Measurements from ENCODE around the gene AMOTL2.

Gene AMOTL2

DNA sequence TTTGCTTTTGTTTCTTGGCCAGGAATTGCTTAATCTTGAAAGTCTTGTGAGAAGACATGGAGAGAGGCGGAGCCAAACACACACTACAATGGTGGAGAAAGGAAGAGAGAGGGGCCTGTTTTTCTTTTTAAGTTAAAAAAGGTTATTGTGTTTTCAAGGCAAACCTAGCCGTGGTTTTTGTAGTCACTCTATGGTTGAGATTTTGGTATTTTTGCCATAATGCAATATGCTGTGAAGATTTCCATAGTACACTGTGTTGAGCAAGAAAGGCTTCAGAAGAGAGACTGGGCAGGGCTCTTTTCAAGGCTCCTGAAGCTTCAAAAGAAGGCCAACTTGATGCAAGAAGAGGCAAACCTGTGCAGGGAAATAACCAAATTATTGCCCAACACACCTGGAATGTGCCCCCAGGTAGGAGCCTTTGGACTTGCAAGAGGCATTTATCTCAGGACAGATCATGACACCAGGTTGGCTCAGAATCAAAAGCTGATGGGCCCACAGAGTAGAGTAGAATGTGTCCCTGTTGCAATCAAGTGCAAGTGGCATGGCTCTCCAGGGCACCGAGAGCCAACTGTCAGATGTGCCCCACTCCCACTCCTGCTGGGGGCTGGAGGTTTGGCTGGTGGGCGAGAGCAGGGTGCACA lies 22.1 kb downstream of the AMOTL2 start:
- DNase-seq (ENCODE audit: low read depth) = no peak

DNA sequence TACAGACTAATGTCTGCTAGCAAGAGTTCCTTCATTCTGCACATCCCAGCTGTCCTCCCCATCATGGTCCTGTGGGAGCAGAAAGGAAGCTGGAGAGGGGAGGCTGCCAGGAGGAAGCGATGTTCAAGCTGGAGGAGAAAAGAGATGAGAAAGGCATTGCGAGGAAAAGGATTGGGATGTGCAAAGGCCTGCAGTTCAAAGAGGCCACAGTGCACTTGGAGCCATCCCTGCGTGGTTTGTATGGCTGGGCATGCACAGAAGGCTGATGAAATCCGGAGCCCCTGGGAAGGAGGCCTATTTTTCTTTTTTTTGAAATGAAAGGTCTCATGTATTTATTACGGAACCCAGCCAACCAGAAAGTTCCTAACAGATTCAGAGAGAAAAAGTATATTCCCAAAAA lies 22.8 kb downstream of the AMOTL2 start:
- no peak for DNase-seq (ENCODE audit: low read depth)

DNA sequence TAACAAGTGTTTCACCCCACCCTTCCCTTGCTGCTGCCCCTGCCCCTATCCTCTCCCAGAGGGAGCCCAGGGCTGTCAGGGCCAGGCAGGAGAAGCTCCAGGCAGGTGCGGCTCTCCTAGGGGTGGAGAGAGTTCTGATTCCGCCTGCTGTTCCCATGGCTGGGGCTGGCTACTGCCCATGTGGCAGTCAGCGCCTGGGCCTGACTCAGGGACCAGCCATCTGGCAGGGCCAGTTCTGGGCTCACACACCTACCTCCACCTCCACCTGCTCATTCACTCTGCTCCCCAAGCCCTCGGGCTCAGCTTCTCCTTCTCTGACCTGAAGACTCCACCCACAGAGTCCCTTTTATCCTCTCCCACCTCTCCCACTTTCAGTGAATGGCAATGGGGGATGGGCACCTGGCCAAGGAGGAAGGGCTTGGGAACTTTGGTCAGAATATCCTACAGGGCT lies 23.4 kb downstream of the AMOTL2 start:
- DNase-seq (ENCODE audit: low read depth) = no peak

DNA sequence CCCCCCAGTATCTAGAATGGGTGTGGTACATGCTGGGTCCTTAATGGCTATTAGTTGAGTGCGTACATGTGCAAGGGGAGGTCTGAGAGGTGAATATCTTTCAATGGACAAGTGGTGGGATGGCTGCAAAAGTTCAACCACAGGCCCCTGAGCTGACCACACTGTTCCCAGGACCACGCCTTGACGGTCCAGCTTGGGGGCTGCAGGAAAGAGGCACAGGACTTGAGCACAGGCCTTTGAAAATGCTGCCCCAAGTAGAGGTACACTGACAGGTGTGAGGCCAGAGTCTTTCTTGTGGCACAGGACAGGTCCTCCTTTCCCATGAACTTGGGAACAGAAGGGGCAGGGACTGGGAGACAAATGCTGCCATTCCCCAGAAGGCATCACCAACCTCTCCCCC lies 24.0 kb downstream of the AMOTL2 start:
- no peak for DNase-seq (ENCODE audit: low read depth)

DNA sequence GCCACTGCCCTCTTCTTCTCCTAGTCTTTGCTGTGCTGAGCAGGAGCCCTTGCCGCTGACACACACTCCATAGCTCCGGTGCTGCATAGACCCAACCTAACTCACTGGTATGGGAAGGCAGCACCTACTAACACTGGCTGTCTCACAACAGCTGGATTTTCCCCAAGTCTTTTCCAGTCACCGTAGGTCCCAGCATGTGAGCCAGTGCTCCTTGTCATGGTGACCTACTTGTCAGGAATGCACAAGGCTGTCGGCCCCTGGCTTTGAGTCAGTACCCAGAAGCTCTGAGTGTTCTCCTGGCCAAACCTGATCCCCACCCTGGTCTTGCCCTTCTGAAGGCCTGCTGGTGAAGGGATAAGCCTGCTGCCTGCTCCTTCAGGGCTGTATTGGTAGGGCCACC lies 25.7 kb downstream of the AMOTL2 start:
- DNase-seq (ENCODE audit: low read depth) = no peak

DNA sequence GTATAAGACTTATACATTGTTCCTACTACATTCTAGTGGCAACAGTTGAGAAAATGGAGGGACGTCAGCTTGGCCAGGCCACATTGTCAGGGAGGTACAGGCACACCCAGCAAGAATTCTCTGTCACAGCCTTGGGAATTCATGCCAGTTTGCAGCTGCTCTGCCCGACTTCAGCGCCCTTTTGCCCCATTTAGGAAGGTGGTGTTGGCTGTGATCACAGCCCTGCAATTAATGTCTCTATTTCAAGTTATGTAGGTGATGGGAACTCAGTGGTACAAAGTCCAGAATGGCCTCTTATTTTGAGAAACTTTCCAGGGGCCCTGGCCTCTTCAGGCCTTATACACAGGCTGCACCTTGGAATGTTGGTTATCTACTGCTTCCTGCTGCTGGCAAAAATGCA lies 26.7 kb downstream of the AMOTL2 start:
- no peak for DNase-seq (ENCODE audit: low read depth)

DNA sequence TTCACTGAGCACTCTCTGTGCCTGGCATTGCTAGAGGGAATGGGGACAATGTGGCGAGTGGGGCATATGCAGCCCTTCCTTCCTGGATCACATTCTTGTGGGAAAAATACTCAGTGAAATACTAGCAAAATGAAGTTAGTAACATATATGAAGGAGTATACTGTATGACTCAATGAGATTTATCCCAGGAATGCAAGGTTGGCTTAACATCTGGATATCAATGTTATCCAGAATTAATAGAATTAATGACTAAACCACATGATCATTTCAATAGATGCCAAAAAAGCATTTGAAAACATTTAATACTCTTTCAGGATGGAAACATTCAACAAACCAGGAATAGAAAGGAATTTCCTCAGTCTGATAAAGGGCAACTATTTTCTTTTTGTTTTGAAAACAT lies 27.5 kb downstream of the AMOTL2 start:
- no peak for DNase-seq (ENCODE audit: low read depth)

DNA sequence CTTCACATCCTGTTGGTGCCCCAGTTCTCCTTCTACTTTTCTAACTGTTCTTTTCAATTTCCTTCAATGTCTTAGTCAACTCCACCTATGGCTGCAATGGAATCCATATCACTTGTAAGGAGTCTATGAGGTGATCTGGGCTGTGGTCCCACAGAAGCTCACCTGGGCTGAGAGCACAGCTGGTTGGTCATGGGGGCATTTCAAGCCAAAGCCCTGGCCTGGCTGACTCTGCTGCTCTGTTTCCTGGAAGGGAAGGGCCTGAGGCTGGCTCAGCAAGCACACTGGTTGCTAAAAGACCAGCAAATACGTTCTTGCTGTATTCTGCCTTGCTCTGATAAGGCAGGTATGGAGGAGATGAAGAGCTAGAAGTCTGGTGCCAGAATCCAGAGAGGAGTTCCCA lies 29.0 kb downstream of the AMOTL2 start:
- DNase-seq (ENCODE audit: low read depth) = no peak

DNA sequence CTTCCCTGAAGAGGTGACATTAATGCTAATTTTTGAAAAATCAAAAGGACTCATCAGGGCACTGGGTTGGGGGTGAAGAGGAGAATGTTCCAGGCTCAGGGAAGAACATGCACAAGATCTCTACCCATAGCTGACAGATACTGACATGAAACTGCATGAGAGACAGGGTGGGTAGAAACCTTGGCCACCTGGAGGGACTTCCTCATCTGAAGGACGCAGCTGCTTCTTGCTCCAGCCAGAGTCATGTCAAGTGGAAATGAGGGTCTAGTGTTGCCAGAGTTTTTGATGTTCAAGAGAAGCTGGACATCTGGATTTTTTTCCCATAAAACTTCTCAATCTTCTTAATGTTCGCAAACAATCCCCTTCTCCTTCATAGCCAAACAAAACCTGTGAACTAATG lies 29.7 kb downstream of the AMOTL2 start:
- no peak for DNase-seq (ENCODE audit: low read depth)

DNA sequence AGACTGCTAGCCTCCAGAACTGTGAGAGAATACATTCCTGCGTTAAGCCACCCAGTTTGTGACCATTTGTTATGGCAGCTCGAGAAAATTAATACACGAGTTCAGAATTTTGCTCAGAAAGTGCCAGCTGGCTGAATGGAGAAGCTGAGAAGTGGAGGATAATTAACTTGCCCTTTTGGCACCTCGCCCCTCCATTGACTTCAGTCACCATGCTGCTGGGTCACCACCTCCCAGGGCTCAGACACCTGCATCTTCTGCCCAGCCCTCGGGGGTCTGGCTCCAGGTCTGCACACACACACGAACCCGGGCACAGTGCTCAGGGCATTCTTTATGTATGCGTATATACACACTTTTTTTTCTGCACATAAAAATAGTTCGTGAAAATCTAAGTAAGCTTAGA lies 32.0 kb downstream of the AMOTL2 start:
- no peak for DNase-seq (ENCODE audit: low read depth)

DNA sequence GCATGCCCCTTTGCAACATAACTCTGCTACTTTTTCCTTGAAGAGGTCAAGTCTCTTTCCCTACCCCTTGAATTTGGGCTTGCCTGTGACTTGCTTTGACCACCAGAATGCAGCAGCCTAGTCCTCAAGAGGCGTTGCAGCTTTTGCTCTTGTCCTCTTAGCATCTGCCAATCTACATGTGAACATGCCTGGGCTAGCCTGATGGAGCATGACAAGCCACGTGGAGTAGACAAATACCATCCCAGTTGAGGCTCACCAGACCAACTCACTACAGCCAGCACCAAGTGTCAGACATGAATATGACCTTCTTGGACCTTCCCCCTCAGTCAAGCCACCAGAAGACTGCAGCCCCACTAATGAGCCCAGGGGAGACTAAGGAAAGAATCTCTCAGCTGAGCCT lies 32.9 kb downstream of the AMOTL2 start:
- DNase-seq (ENCODE audit: low read depth) = no peak

DNA sequence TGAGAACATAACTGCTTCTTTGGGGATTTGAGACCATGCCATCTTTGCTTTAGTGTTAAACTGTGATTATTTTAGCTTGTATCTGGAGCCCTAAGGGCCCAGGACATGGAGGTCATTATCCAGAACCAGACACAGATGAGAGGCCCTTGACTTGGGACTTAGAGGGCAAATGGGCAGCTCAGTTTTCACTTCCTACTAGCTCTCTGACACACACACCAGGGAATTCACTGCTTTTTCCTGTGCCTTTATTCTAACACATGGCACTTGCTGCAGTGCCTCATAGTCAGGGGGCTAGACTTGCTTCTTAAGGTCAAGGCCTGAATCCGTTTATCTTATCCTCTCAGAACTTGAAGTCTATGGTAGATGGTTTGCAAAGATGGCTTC lies 33.3 kb downstream of the AMOTL2 start:
- DNase-seq (ENCODE audit: low read depth) = no peak

DNA sequence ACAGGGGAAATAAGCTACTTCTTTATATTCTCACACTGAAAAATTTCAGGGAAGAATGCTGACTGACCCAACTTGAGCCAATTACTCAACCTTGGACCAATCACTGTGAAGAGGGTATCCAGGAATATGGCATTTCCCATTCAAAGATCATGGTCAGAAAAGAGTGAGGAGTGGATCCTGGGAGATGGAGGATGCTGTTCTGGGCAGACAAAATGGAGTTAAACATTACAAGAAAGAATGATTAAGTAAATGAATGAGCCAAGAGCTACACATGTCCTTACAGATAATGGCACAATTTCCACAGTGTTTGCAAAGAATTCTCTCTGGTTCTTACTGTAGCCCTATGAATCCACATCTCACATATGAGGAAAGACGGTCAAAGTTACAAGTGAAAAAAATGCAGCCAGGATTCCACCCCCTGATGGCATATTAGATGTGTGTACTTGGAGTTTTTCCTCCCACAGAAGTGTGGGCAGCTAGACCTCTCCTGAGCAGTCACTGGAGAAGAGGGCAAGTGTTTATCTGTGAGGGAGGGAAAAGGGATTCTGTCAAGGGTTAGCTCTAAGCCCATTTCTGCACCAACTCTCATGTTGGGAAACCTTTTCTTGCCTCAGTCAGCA lies 33.8 kb downstream of the AMOTL2 start:
- DNase-seq (ENCODE audit: low read depth) = no peak

DNA sequence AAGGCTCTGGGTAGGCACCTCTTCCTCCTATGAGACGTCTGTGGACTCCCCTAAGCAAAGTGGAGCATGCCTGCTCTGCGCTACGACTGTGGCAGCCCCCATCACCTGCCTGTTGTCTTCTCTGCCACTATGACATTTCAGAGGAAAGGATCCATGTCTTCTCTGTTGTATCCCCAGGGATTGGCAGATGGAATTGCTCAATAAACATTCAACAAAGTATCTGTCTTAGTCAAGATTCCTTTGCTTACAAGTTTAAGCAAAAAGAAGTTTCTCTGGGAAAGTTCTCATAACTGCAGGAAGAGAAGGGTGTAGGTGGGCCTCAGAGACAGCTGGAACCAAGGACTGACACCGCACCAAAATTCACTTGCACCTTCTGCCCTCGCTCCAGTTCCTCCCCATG lies 34.3 kb downstream of the AMOTL2 start:
- DNase-seq (ENCODE audit: low read depth) = no peak

DNA sequence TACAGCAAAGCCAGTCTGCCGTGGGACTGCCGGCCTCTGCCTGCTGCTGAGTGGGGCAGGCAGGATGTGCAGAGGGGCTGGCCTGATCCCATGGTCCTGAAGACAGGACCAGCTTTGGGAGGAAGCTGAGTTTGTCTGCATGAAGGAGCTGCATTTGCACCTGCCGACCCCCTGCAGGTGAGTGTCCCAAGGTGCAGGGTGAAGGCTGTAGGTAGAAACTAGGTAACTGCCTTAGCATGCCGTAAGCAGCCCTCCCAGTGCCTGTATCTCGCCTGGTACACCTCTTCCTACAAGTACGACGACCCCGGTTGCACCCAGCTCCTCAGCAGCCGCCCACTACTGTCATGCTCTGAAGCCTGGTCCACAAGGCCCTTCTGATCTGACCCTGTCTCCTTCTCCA lies 34.9 kb downstream of the AMOTL2 start:
- DNase-seq (ENCODE audit: low read depth) = no peak

DNA sequence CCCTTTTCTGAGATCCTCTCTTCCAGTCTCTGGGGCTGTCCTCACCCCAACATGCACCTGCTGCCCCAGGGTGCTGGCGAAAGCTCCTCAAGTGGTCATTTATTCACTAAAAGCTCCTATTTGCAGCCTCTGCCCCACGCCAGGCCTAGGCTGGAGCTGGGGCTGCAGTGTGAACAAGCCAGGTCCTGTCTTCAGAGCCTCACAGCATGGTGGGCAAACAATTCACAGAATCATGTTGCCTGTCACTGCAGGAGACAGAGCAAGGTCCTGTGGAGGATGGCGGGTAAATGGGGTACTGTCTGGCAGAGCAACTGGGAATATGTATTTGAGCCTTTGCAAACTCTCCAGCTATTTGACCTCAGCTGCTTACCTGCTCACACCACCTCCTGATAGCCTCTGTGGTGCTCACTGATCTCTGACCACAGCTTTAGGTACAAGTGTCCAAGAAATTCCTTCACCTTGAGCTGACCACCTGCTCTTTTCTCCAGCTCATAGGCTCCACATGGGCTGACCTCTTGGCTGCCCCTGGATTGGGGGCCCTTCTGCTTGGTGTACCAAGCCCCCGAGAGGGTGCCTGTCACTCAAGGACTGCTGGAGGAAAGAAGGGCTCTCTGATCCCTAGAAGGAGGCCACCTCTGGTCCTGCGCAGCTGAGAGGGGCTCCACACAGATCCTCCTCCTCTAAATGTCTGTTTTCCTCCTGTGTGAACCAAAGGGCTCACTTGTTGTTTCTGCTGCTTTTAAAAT lies 35.6 kb downstream of the AMOTL2 start:
- no peak for DNase-seq (ENCODE audit: low read depth)

DNA sequence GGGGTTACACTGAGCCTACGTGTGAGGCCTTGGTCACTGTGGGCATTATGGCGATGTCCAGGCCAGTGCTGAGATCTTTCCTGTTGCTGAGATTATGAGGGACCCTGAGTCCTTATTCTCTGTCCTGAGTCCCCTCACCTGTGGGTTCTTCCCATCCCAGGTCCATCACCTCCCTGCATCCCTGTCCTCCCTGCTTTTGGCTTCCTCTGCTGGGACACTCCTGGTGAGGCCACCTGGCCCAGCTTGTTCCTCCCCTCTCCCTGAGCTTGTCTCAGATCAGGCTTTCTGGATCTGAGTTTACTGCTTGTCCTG lies 36.1 kb downstream of the AMOTL2 start:
- no peak for DNase-seq (ENCODE audit: low read depth)

DNA sequence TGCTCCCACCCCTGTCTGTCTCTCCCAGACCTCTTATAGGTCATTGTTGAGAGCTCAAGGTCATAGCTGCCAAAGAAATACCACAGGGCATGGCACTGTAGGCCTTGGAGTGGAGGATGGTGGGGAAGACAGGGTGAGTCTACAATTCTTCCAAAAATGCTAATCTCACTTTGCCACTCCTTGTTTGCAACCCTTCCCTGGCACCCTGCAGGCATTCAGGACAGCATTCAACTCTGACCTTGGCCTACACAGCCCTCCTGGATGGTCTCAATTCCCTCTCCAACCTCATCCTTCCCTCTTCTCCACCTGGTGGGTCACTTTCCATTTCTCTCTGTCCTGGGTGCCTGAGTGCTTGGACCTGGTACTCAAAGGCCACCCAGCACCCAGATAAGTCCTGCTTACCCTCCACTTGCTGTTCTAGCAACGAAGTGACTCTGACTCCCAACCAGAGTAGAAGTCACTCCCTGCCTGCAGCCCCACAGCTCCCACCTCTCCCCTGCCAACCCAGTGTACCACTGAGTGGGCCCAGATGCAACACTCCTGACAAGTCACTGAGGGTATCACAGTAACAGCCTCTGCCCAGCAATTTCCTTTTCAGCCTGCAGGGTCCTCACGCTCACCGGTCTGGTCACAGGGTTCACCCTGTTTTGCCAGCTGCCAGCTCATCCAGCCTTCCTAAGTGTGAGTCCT lies 36.6 kb downstream of the AMOTL2 start:
- no peak for DNase-seq (ENCODE audit: low read depth)

DNA sequence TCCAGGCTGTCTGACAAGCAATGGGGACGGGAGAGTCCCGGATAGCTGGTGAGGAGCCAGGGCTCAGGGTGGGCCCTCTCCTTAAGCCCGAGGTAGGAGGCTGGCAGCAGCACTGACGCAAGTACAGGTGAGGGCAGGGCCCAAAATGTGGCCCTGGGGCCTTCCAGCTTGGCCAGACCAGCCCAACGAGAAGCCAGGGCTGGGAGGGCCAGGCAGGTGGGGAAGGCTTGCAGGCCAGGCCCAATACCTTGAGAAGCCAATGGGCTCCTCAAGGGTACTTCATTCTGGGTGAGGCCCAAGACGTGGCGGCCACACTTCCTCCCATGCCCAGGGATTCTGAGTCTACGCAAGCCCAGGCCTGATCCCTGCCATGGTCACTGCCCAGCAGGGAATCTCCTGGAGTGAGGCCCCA lies 37.2 kb downstream of the AMOTL2 start:
- DNase-seq (ENCODE audit: low read depth) = no peak

DNA sequence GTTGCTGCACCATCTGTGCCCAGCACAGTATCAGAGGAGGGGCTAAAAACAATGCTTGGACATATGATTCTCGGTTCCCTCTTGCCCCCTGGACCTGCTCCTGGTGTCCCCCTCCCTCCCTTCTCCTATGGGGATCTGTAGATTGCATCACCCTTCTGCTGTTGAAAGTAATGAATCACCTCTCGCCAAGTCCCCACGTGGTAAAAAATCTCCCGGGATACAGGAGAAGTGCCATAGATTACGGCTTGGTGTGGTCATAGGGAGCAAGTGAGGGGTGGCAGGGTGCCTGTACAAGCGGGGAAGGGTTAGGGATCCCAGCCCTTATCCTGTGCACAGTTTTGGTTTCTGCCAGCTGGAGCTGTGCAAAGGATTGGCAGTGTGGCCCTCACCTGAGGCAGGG lies 37.7 kb downstream of the AMOTL2 start:
- DNase-seq (ENCODE audit: low read depth) = no peak

DNA sequence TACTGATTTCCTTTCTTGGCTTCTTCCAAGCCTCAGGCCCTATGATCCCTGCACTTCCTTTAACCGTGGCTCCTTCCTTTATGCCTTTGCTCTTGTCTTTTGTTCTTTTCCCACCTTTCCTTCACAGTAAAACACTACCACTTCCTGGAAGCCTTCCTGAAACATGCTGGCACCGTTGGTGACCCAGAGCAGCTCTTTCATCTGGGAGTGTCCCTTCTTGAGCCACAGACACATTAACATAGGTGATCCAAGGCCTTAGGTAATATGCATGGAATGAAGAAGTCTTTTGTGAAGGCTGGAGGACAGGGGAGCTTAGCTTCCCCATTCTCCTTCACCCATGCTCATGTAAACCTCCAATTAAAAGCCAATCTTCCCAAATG lies 39.4 kb downstream of the AMOTL2 start:
- DNase-seq (ENCODE audit: low read depth) = no peak

DNA sequence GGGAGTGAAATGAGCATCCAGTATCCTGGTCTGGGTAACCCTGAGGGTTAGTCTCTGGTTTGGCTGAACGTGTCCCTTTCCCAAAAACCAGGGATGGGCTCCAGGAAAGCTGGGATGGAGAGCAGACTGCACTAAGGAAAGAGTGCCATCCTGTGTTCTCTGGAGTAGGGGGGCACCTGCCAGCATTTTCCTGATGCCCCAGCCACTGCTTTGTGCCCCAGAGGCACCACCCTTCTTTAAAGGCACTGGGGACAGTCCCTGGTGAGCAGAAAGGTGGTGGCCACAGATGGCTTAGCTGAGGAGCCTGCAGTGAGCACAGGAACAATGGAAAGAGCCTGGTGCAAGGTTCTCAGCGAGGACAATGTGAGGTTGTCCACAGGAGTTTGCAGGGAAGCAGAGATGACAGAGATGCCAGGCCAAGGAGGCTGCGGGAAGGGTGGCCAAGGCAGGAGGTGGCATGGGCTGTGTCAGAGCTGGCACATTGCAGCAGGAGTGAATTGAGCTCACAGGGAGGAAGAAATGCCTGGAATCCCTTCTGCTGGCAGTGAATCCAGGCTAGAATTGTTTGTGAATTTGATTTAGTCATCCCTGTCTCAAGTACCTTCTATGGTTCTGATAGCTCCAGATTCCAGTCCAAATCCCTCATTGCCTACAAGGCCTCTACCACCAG lies 39.9 kb downstream of the AMOTL2 start:
- no peak for DNase-seq (ENCODE audit: low read depth)
